Activated CD8-positive, alpha-beta T cell treated with anti-CD3 and anti-CD28 coated beads for 36 hours (primary cell): ENCODE data around the gene CENPM. TPM values are rescaled to one million over a fixed set of nuclear protein-coding genes. Genes with fewer than 3 reads are reported as not detected.

ENCODE experiments used
- ATAC-seq: fragments of 200-7000 bp; cut with Tn5 transposase; one replicate; pipeline ENCODE4 v1.10.0; 2021; ENCODE audit warnings: mild to moderate bottlenecking, moderate library complexity
- CTCF ChIA-PET: fragments of 350-600 bp; sonication (Branson Sonifier 250); formaldehyde crosslinking; loops from one replicate; lab custom pipeline; 2021; ENCODE audit warnings: antibody characterized with exemption; lab: Charles Lee
- POLR2A ChIA-PET: fragments of 350-600 bp; sonication (Branson Sonifier 250); formaldehyde crosslinking; loops from one replicate; lab custom pipeline; 2021; ENCODE audit warnings: antibody characterized with exemption; lab: Charles Lee
- DNase-seq: peaks from one replicate; pipeline ENCODE4 v3.0.0-alpha.2; 2020
- H3K27ac Mint-ChIP-seq: one replicate; pipeline ENCODE4 v1.8.0; 2021; ENCODE audit warnings: mild to moderate bottlenecking, mixed read lengths
- H3K27me3 Mint-ChIP-seq: one replicate; pipeline ENCODE4 v1.8.0; 2021; ENCODE audit warnings: mixed read lengths
- H3K36me3 Mint-ChIP-seq: one replicate; pipeline ENCODE4 v1.8.0; 2021; ENCODE audit warnings: low read depth, mixed read lengths
- H3K4me1 Mint-ChIP-seq: one replicate; pipeline ENCODE4 v1.8.0; 2021; ENCODE audit warnings: low read depth, mixed read lengths
- H3K4me3 Mint-ChIP-seq: one replicate; pipeline ENCODE4 v1.8.0; 2021; ENCODE audit warnings: mild to moderate bottlenecking, moderate library complexity, mixed read lengths
- H3K9me3 Mint-ChIP-seq: one replicate; pipeline ENCODE4 v1.8.0; 2021; ENCODE audit warnings: mixed read lengths
- intact Hi-C: fragments of 100-400 bp; cut with micrococcal nuclease; formaldehyde crosslinking; loops from one replicate; pipeline ENCODE4 v1.10.0; 2022
- total RNA-seq, 2 experiments: library from RNA; stranded (reverse); gene quantifications; one replicate each; pipeline ENCODE4 v1.2.3, GENCODE V29; 2021
- TF ChIP-seq, protein P1 (sequence below): fragments of 200-600 bp; IDR thresholded peaks from one replicate; pipeline ENCODE4 v1.8.0; 2022; ENCODE audit warnings: antibody characterized with exemption, mild to moderate bottlenecking

The CENPM gene
- total RNA-seq, 2 experiments from 2014 or later, result 62.5 to 63.1 TPM

DNA sequence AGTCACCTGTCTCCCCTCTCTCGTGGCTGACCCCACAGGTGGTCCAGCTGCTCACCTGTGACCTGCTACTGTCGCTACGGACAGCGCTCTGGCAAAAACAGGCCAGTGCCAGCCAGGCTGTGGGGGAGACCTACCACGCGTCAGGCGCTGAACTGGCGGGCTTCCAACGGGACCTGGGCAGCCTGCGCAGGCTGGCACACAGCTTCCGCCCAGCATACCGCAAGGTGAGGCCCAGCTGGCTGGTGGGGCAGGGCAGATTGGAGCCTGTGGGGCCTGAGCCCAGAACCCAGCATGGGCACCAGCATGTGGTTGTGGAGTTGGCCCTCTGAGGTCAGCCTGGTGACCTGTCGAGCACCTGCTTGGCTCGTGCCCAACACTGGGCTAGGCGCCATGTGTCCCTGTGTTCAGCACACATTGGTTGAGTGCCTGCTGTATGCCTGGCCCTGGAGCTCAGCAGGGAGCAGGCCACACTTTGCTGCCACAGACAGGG, 44.0 kb downstream of the CENPM start:
- intact Hi-C loops, result no loop called here
- H3K4me1 Mint-ChIP-seq, result peaks cover 8% of the 10 kb centered on the region

DNA sequence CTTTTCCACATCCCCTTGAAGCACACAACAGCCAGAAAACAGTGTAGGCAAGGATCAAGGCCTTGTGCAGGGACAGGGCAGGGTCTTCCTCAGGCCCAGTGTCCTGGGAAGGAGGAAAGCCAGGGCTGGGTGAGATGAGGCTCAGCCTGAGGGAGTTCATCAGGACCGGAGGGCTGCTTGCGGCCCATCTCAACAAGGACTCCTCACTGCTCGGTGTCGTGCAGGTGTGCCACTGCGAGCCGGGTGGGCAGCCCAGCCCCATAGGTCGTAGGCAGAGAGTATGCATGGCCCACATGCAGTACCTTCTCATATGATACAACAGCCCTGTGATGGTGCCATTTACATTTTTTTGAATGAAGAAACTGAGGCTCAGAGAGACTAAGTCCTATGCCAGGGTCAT, 44.9 kb downstream of the CENPM start:
- TF ChIP-seq, protein P1, sequence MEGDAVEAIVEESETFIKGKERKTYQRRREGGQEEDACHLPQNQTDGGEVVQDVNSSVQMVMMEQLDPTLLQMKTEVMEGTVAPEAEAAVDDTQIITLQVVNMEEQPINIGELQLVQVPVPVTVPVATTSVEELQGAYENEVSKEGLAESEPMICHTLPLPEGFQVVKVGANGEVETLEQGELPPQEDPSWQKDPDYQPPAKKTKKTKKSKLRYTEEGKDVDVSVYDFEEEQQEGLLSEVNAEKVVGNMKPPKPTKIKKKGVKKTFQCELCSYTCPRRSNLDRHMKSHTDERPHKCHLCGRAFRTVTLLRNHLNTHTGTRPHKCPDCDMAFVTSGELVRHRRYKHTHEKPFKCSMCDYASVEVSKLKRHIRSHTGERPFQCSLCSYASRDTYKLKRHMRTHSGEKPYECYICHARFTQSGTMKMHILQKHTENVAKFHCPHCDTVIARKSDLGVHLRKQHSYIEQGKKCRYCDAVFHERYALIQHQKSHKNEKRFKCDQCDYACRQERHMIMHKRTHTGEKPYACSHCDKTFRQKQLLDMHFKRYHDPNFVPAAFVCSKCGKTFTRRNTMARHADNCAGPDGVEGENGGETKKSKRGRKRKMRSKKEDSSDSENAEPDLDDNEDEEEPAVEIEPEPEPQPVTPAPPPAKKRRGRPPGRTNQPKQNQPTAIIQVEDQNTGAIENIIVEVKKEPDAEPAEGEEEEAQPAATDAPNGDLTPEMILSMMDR, result no peak
- DNase-seq, result no peak
- H3K9me3 Mint-ChIP-seq, result no peaks in the 10 kb centered on the region
- CTCF ChIA-PET, result no interaction called here
- H3K4me1 Mint-ChIP-seq, result peaks cover 1% of the 10 kb centered on the region
- POLR2A ChIA-PET, result interaction anchor here (1.0 to 1.8 kb wide), 2 partner anchors 21 to 30 kb away, joined by 3 to 5 read pairs; no protein-coding TSS in a partner anchor
- no peak overlapping the region for H3K4me3 Mint-ChIP-seq
- intact Hi-C loops, result no loop called here
- H3K27ac Mint-ChIP-seq, result no peak overlapping the region
- peaks cover 24% of the 10 kb centered on the region for H3K36me3 Mint-ChIP-seq
- H3K27me3 Mint-ChIP-seq, result no peaks in the 10 kb centered on the region
- ATAC-seq, result no peak

More for the DNA sequence above, 44.0 kb downstream of the CENPM start:
- ATAC-seq (no peak), DNase-seq (no peak)
- Mint-ChIP-seq H3K27ac (no peak overlapping the region), H3K9me3 (no peaks in the 10 kb centered on the region), H3K4me3 (no peak overlapping the region), H3K27me3 (no peaks in the 10 kb centered on the region), H3K36me3 (peaks cover 19% of the 10 kb centered on the region)
- TF ChIP-seq, protein P1, result no peak
- ChIA-PET POLR2A (interaction anchor here (0.6 to 1.8 kb wide), 4 partner anchors 13 to 90 kb away, joined by 3 to 5 read pairs (median 3); no protein-coding TSS in a partner anchor), CTCF (interaction anchor here (0.8 to 1.1 kb wide), 2 partner anchors 38 to 42 kb away, joined by 3 to 4 read pairs; no protein-coding TSS in a partner anchor)

DNA sequence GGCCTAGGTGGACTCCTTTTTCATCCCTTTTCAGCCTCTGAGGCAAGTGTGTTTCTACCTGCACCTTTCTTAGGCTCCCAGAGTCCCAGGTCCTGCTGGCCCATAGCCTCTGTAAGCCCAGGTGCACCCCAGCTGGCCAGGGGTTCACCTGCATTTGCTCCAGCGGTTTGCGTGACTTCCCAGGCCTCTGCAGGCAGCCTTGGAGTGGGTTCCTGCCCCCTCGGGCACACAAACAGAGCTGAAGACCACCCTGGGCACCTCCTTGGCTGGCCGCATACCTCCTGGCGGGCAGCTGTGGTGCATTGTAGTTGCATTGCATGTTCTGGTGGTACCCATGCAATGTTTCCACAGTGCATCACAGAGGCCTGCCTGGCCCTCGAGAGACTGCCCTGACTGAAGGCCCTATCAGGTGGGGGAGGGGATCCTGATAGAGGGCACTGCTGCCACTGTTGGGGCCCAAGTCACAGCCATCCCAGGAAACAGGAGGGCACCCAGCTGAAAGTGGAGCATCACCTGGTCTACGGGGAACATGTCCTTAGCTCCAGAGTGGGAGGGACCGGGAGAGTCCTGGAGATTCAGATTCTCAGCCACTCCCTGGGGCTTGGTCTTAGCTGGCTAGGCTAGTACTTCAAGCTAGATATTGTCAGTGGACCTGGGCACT, 46.2 kb downstream of the CENPM start:
- Mint-ChIP-seq H3K4me3 (no peak overlapping the region), H3K27ac (no peak overlapping the region), H3K27me3 (no peaks in the 10 kb centered on the region), H3K4me1 (no peaks in the 10 kb centered on the region), H3K9me3 (no peaks in the 10 kb centered on the region), H3K36me3 (peaks cover 28% of the 10 kb centered on the region)
- intact Hi-C loops, result no loop called here
- ATAC-seq, result no peak
- ChIA-PET CTCF (no interaction called here), POLR2A (interaction anchor here (1.0 to 2.0 kb wide), 2 partner anchors 16 to 32 kb away, joined by 3 to 9 read pairs; no protein-coding TSS in a partner anchor)
- DNase-seq, result no peak
- TF ChIP-seq, protein P1, result no peak

DNA sequence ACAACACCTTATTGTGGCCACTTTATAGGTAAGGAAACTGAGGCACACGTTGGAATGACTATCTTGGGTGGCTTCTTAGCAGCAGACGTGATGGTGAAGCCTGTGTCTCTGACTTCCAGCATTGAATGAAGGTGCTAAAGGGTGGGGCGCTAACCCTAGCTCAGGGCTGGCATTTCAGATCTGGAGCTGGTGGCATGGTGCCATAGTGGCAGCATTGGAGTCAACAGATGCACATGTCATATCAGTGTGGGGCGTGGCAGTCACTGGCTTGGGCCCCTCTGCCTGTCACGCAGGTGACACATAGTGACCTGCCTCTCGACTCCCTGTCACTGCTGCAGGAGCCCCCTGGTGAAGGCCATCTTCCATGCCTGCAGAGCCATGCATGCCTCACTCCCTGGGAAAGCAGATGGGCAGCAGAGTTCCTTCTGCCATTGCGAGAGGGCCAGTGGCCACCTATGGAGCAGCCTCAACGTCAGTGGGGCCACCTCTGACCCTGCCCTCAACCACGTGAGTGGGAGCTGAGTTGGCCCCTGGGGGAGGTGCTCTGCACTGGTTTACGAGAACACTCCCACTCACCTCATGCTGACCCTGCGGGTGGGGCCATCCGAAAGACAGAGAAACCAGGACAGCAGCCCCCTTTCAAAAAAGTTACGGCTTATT, 46.8 kb downstream of the CENPM start:
- POLR2A ChIA-PET, result interaction anchor here (0.8 to 2.0 kb wide), 3 partner anchors 12 to 47 kb away, joined by 3 to 9 read pairs (median 3); partner anchors contain the start of gene CENPM
- ATAC-seq (no peak), DNase-seq (no peak)
- Mint-ChIP-seq H3K4me1 (no peaks in the 10 kb centered on the region), H3K36me3 (peaks cover 30% of the 10 kb centered on the region), H3K9me3 (no peaks in the 10 kb centered on the region), H3K27me3 (no peaks in the 10 kb centered on the region), H3K27ac (no peak overlapping the region), H3K4me3 (no peak overlapping the region)
- CTCF ChIA-PET, result no interaction called here
- TF ChIP-seq, protein P1, result no peak
- intact Hi-C loops, result no loop called here
